ENCODE data around the gene PHACTR3.

Gene PHACTR3

DNA sequence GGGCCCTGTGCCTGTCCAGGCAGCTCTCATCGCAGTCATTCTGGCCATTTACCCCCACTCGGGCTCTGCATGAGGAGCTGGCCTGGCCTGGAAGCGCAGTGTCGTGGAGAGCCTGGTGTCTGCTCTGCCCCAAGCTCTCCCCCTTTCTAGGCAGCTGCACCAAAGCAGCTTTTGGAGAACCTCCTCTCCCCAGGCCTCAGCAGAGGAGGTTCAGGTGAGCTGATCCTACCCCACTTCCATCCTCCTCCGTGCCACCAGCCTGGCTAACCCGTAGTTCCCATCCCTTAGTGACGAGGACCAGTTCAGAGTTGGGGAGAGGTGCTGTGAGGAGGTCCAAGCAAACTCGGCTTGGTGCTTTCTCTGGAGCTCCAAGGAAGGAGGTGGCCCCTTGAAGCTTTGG, 30.5 kb upstream of the PHACTR3 start:
- in situ Hi-C loops (cut with HindIII; ENCODE audit: low sequenced_read_pairs) = loop anchor here (5.0 kb wide), 1 partner anchor 48 kb away; no protein-coding TSS in a partner anchor
- TF ChIP-seq, protein P1, sequence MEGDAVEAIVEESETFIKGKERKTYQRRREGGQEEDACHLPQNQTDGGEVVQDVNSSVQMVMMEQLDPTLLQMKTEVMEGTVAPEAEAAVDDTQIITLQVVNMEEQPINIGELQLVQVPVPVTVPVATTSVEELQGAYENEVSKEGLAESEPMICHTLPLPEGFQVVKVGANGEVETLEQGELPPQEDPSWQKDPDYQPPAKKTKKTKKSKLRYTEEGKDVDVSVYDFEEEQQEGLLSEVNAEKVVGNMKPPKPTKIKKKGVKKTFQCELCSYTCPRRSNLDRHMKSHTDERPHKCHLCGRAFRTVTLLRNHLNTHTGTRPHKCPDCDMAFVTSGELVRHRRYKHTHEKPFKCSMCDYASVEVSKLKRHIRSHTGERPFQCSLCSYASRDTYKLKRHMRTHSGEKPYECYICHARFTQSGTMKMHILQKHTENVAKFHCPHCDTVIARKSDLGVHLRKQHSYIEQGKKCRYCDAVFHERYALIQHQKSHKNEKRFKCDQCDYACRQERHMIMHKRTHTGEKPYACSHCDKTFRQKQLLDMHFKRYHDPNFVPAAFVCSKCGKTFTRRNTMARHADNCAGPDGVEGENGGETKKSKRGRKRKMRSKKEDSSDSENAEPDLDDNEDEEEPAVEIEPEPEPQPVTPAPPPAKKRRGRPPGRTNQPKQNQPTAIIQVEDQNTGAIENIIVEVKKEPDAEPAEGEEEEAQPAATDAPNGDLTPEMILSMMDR (IDR thresholded peaks at IDR 0.05; ENCODE audit: low read depth, low read length, missing control alignments) = no peak
- H3K4me3 ChIP-seq (ENCODE audit: low read depth, low read length) = no peak overlapping the region
- DNase-seq (ENCODE audit: low read depth) = no peak

DNA sequence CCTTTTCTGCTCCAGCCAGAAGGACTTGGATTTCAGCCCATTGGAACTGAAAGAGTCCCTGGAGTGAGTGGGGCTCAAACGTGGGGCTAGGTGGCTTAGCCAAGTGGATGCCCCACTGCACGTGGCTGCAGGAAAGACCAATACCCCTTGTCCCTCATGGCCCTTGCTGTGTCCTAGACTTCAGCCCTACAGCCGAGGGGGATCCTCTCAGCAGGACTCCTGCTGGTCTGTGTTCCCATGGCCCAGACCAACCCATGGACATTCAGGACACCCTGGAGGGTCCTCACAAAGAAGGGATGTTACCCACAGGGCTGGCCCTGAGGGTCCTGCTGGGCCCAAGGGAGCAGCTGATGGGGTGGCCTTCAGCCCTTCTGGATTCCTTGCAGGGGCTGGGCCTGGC, 30.0 kb upstream of the PHACTR3 start:
- no peak for DNase-seq (ENCODE audit: low read depth)
- H3K4me3 ChIP-seq (ENCODE audit: low read depth, low read length) = no peak overlapping the region
- in situ Hi-C loops (cut with HindIII; ENCODE audit: low sequenced_read_pairs) = loop anchor here (5.0 kb wide), 1 partner anchor 48 kb away; no protein-coding TSS in a partner anchor
- TF ChIP-seq, protein P1 (IDR thresholded peaks at IDR 0.05; ENCODE audit: low read depth, low read length, missing control alignments) = no peak

DNA sequence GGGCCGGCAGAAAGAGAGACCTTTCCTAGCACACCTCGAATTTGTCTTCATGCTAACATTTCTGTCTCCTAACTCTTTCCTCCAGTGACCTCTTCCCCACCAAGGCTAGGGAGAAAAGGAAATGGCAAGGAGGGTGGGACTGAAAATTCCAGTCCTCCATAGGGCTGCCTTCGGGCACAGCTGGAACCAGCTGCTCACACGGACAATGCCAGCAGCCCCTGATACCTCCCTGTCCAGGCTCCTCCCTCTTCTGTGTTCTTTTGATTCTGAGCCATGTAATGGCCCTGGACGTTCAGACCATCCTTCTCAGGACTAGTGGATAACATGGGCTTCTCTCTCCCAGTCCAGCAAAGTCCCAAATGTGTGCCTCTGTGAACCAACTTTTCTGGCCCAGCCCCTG, 29.1 kb upstream of the PHACTR3 start:
- in situ Hi-C loops (cut with HindIII; ENCODE audit: low sequenced_read_pairs) = no loop called here
- DNase-seq (ENCODE audit: low read depth) = no peak
- TF ChIP-seq, protein P1 (IDR thresholded peaks at IDR 0.05; ENCODE audit: low read depth, low read length, missing control alignments) = no peak
- no peak overlapping the region for H3K4me3 ChIP-seq (ENCODE audit: low read depth, low read length)

DNA sequence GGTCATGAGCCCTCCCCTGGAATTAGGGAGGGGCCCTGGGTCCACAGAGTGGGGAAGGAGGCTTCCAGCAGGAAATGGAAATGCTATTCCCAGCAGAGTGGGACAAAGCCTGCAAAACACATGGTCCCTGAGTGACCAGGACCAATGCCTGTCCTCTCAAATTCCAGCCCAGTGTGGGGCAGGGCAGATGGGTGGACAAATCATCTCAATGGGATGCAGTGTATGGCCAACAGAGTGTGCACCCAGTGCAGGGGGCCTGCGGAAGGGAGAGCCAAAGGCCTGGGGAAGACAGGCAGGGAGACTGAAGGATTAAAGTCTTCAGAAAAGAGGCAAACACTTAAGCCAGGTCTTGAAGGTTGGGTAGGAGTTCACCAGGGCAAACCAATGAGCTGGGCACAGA, 28.7 kb upstream of the PHACTR3 start:
- no peak overlapping the region for H3K4me3 ChIP-seq (ENCODE audit: low read depth, low read length)
- DNase-seq (ENCODE audit: low read depth) = no peak
- in situ Hi-C loops (cut with HindIII; ENCODE audit: low sequenced_read_pairs) = no loop called here
- TF ChIP-seq, protein P1 (IDR thresholded peaks at IDR 0.05; ENCODE audit: low read depth, low read length, missing control alignments) = no peak

DNA sequence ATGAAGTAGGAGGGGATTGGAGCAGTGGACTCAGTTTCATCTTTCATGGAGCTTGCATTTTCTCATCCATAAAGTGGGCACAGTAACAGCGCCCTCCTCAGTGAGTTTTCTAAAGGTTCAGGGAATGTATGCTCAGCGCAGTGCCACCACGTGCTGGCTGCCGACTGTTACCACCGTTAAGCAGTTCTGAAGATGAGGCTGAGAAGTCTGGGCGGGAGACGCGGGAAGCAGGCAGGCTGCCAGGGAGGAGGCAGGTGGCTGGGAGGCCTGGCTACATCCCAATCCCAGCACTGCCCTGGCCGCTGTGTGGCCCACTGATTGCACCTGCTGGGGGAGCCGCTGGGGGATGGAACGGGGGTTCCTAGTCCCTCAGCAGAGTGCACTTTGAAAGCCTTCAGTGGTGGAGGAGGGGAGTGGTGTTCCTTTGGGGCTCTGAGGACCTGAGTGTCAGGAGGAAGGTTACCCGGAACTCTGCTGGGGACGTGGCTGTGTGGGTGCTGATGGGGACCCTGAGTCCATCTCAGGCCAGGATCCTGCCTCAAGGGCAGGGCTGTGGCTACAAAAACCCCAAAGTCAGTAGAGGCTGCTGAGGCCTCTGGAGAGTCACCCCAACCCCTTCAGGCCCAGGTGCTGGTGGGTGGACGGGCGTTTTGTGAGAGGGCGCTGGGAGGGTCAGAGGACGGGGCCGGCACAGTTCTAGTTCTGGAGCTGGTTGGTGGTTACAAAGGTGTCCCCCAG, 28.0 kb upstream of the PHACTR3 start:
- in situ Hi-C loops (cut with HindIII; ENCODE audit: low sequenced_read_pairs) = no loop called here
- TF ChIP-seq, protein P1 (IDR thresholded peaks at IDR 0.05; ENCODE audit: low read depth, low read length, missing control alignments) = no peak
- no peak for DNase-seq (ENCODE audit: low read depth)
- H3K4me3 ChIP-seq (ENCODE audit: low read depth, low read length) = no peak overlapping the region

DNA sequence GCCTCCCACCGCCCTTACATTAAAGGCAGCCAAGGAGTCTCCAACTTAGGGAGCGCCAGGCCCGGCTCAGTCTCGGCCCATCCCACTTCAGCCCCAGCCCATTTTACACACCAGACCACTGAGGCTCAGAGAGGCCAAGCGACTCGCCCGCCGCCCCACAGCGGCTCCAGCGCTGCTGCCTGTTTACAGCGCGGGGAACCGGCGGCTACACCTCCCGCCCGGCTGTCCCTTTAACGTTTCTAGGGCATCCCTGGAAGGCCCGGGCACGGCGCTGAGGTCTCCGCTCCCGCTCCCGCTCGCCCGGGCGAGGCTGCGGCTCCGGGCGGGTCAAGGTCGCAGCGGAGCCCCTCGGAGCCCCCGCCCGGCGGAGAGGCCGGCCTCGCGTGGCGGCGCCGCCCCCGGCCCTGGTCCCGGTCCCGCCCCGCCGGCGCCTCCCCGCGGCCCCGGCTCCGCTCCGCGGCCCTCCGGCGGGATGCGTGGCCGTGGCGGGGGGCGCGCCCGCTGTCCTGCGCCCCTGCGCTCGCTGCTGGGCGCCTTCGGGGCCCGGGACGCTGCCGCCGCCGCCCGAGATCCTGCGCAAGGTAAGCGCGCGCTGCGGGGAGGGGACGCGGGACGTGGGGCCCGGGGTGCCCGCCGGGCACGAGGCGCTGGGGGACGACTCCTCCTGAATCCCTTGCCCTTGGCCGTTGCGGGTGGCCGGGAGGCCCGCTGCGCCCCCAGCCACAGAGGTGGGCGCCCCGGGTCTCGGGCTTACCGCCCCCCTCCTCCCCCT, 27.1 kb upstream of the PHACTR3 start:
- TF ChIP-seq, protein P1 (IDR thresholded peaks at IDR 0.05; ENCODE audit: low read depth, low read length, missing control alignments) = no peak
- no peak overlapping the region for H3K4me3 ChIP-seq (ENCODE audit: low read depth, low read length)
- in situ Hi-C loops (cut with HindIII; ENCODE audit: low sequenced_read_pairs) = no loop called here
- no peak for DNase-seq (ENCODE audit: low read depth)
